Measurements from ENCODE around the gene ZBTB4. TPM values are rescaled to one million over a fixed set of nuclear protein-coding genes. Genes with fewer than 3 reads are reported as not detected.
"Not testable (repeated sequence)": the region's sequence is repeated elsewhere in the genome, so short reads cannot be mapped to it uniquely, and the experiment has no call there.

ZBTB4 gene
- total RNA-seq, 1 donor: 36.2 TPM

DNA sequence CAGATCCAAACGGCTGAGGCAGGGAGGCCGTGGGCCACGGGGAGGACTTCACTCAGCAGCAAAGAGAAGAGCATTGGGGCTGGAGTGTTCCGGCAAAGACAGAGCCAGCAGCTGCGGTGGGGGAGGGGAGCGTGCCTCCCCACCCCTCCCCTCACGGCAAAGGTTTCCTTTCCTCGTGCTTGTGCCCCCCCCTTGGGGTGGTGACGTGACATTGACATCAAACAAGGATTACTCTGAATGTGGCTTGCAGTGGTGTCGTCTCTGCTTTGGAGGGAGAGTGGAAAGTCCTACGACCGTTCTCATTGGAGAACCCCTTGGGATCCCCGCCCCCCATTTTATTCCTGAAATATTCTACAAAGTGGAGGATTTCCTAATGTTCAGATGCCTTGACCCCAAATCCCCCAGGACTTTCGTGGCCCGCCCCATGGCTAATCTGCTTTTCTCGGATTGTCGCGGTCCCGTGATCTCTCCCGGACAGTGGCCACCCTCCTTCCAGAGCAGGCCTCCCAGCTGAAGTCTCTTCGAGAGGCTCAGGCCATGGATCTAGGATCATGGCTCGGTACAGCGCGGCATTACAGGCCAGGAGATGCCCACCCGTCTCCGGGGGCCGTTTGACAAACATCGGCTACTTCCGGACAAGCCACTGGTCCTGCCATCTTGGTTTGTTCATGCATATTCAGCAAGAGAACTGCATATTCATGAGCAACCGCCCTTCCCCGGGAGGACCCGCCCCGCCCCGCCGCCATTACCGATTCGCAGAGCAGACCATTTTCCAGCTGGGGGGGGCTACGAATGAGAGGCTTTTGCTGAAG, 4.0 kb upstream of the ZBTB4 start:
- H3K4me2 ChIP-seq (ENCODE audit: insufficient read depth, low read length): peak overlapping the region; percentile 91
- peak; percentile 98 for DNase-seq (ENCODE audit: insufficient read length, low spot score, missing footprints)
- peaks cover 2% of the 10 kb centered on the region for H3K36me3 ChIP-seq (ENCODE audit: insufficient read depth, low read length)
- no peaks in the 10 kb centered on the region for H3K27me3 ChIP-seq (ENCODE audit: insufficient read depth, low read length)
- H3K4me1 ChIP-seq (ENCODE audit: insufficient read depth, low read length): peaks cover 35% of the 10 kb centered on the region
- H4K20me1 ChIP-seq (ENCODE audit: insufficient read depth, low read length): peaks cover 30% of the 10 kb centered on the region
- H3K4me3 ChIP-seq (ENCODE audit: insufficient read depth, low read length): peak overlapping the region; percentile 95
- H3K9me3 ChIP-seq (ENCODE audit: low read depth, low read length): no peaks in the 10 kb centered on the region
- peak overlapping the region; percentile 100 for H3K27ac ChIP-seq (ENCODE audit: low read depth, low read length)
- H2AFZ ChIP-seq (ENCODE audit: low read length): peak overlapping the region; percentile 91
- peaks cover 56% of the 10 kb centered on the region for H3K79me2 ChIP-seq (ENCODE audit: insufficient read depth, low read length)
- TF ChIP-seq, protein P1, sequence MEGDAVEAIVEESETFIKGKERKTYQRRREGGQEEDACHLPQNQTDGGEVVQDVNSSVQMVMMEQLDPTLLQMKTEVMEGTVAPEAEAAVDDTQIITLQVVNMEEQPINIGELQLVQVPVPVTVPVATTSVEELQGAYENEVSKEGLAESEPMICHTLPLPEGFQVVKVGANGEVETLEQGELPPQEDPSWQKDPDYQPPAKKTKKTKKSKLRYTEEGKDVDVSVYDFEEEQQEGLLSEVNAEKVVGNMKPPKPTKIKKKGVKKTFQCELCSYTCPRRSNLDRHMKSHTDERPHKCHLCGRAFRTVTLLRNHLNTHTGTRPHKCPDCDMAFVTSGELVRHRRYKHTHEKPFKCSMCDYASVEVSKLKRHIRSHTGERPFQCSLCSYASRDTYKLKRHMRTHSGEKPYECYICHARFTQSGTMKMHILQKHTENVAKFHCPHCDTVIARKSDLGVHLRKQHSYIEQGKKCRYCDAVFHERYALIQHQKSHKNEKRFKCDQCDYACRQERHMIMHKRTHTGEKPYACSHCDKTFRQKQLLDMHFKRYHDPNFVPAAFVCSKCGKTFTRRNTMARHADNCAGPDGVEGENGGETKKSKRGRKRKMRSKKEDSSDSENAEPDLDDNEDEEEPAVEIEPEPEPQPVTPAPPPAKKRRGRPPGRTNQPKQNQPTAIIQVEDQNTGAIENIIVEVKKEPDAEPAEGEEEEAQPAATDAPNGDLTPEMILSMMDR (IDR thresholded peaks at IDR 0.05; ENCODE audit: extremely low read depth, low read depth, low read length): no peak

DNA sequence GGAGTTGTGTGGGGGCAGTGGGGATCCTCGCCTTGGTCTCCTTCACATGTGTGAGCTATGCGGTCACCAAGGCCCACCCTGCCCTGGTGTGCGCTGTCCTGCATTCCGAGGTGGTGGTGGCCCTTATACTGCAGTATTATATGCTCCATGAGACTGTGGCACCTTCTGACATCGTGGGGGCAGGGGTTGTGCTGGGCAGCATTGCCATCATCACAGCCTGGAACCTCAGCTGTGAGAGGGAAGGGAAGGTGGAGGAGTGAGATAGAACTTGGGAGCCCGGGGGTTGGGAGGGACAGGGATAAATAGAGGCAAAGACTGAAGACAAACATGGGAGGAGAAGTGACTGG, 3.3 kb upstream of the ZBTB4 start:
- not testable (repeated sequence) for H3K36me3 ChIP-seq (ENCODE audit: insufficient read depth, low read length); H3K27me3 ChIP-seq (ENCODE audit: insufficient read depth, low read length); H3K9me3 ChIP-seq (ENCODE audit: low read depth, low read length); H2AFZ ChIP-seq (ENCODE audit: low read length)
- H3K27ac ChIP-seq (ENCODE audit: low read depth, low read length): peak overlapping the region; percentile 100
- H3K4me1 ChIP-seq (ENCODE audit: insufficient read depth, low read length): peaks cover 40% of the 10 kb centered on the region
- peaks cover 56% of the 10 kb centered on the region for H3K79me2 ChIP-seq (ENCODE audit: insufficient read depth, low read length)
- peaks cover 32% of the 10 kb centered on the region for H4K20me1 ChIP-seq (ENCODE audit: insufficient read depth, low read length)
- DNase-seq (ENCODE audit: insufficient read length, low spot score, missing footprints): peak; percentile 44
- H3K4me3 ChIP-seq (ENCODE audit: insufficient read depth, low read length): peak overlapping the region; percentile 95
- H3K4me2 ChIP-seq (ENCODE audit: insufficient read depth, low read length): peak overlapping the region; percentile 91

DNA sequence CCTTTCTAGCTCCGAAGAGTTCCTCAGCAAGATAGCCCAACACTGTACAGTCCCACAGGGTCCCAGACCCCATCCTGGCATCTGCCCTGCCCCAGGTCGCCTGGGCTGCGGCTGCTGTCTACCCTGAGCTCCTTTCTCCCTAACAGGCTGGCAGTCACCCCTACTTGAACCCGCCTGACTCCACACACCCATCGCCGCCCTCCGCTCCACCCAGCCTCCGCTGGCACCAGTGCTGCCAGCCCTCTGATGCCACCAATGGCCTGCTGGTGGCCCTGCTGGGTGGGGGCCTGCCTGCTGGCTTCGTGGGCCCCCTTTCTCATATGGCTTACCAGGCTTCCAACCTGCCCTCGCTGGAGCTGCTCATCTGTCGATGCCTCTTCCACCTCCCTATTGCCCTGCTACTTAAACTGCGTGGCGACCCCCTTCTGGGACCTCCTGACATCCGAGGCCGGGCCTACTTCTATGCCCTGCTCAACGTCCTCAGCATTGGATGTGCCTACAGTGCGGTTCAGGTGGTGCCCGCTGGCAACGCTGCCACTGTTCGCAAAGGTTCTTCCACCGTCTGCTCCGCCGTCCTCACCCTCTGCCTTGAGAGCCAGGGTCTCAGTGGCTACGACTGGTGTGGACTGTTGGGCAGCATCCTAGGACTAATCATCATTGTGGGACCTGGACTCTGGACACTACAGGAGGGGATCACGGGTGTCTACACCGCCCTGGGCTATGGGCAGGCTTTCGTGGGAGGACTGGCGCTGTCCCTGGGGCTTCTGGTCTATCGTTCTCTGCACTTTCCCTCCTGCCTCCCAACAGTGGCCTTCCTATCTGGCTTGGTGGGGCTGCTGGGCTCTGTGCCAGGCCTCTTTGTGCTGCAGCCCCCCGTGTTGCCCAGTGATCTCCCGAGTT, 2.7 kb upstream of the ZBTB4 start:
- peaks cover 56% of the 10 kb centered on the region for H3K79me2 ChIP-seq (ENCODE audit: insufficient read depth, low read length)

DNA sequence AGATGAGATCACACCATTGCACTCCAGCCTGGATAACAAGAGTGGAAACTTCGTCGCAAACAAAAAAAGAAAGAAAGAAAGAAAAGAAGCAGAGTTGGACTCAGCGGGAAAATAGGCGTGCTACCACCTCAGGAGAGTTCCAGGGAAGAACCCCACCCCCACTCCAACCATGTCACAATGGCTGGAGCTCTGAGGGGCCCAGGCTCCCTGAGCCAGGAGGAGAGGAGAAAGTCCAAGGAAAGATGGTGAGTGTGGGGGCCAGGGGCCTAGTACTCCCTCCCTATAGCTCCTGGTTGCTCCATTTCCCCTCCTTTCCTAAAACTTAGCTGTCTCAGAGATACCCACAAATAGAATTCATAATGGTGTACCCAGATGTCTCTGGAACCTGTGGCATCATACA, 1.8 kb upstream of the ZBTB4 start, which contains the start of gene SLC35G6:
TSS of gene SLC35G6 (plus strand) at position 172 of the 400 bp plus-strand sequence. CDS start at position 243, 71 bp downstream.
- not testable (repeated sequence) for H3K4me3 ChIP-seq (ENCODE audit: insufficient read depth, low read length)

More for the DNA sequence above, 2.7 kb upstream of the ZBTB4 start:
- not testable (repeated sequence) for H3K36me3 ChIP-seq (ENCODE audit: insufficient read depth, low read length); H3K4me2 ChIP-seq (ENCODE audit: insufficient read depth, low read length); H2AFZ ChIP-seq (ENCODE audit: low read length); H3K4me3 ChIP-seq (ENCODE audit: insufficient read depth, low read length); H3K27me3 ChIP-seq (ENCODE audit: insufficient read depth, low read length); H3K9me3 ChIP-seq (ENCODE audit: low read depth, low read length)
- Histone ChIP-seq H4K20me1 (ENCODE audit: insufficient read depth, low read length) (peaks cover 32% of the 10 kb centered on the region), H3K27ac (ENCODE audit: low read depth, low read length) (peak overlapping the region; percentile 100), H3K4me1 (ENCODE audit: insufficient read depth, low read length) (peaks cover 40% of the 10 kb centered on the region)
- DNase-seq (ENCODE audit: insufficient read length, low spot score, missing footprints): peak; percentile 69

DNA sequence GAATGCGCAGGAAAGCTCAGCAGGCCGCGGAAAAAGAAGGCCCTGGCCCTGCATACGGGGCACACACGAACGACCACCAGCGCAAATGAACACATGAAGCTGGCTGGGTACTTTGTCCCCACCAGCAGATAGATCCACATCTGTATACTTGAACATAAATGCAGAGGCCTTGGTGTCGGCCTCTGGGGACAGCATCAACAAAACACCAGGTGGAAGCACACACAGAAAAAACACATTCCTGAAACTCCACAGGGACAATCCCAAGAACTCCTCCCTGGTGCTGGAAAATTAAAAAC, 606 bp upstream of the ZBTB4 start:
- H3K4me3 ChIP-seq (ENCODE audit: insufficient read depth, low read length): peak overlapping the region; percentile 82
- H3K27me3 ChIP-seq (ENCODE audit: insufficient read depth, low read length): no peaks in the 10 kb centered on the region
- H3K36me3 ChIP-seq (ENCODE audit: insufficient read depth, low read length): no peaks in the 10 kb centered on the region
- no peaks in the 10 kb centered on the region for H3K9me3 ChIP-seq (ENCODE audit: low read depth, low read length)
- peaks cover 58% of the 10 kb centered on the region for H3K79me2 ChIP-seq (ENCODE audit: insufficient read depth, low read length)
- TF ChIP-seq, protein P1 (IDR thresholded peaks at IDR 0.05; ENCODE audit: extremely low read depth, low read depth, low read length): no peak
- H4K20me1 ChIP-seq (ENCODE audit: insufficient read depth, low read length): peaks cover 34% of the 10 kb centered on the region
- peak overlapping the region; percentile 88 for H3K27ac ChIP-seq (ENCODE audit: low read depth, low read length)
- H2AFZ ChIP-seq (ENCODE audit: low read length): peak overlapping the region; percentile 85
- H3K4me2 ChIP-seq (ENCODE audit: insufficient read depth, low read length): peak overlapping the region; percentile 96
- H3K4me1 ChIP-seq (ENCODE audit: insufficient read depth, low read length): peaks cover 42% of the 10 kb centered on the region
- no peak for DNase-seq (ENCODE audit: insufficient read length, low spot score, missing footprints)

More for the DNA sequence above, 1.8 kb upstream of the ZBTB4 start, which contains the start of gene SLC35G6:
- Histone ChIP-seq H3K4me1 (ENCODE audit: insufficient read depth, low read length) (peaks cover 40% of the 10 kb centered on the region), H4K20me1 (ENCODE audit: insufficient read depth, low read length) (peaks cover 32% of the 10 kb centered on the region), H3K79me2 (ENCODE audit: insufficient read depth, low read length) (peaks cover 56% of the 10 kb centered on the region), H3K27ac (ENCODE audit: low read depth, low read length) (peak within 1 kb of the TSS; percentile 100), H3K4me2 (ENCODE audit: insufficient read depth, low read length) (peak within 1 kb of the TSS; percentile 96)
- not testable (repeated sequence) for H3K27me3 ChIP-seq (ENCODE audit: insufficient read depth, low read length); H3K9me3 ChIP-seq (ENCODE audit: low read depth, low read length); H3K36me3 ChIP-seq (ENCODE audit: insufficient read depth, low read length); DNase-seq (ENCODE audit: insufficient read length, low spot score, missing footprints); H2AFZ ChIP-seq (ENCODE audit: low read length)
